Chondrocyte (in vitro differentiated cells): ENCODE data around the gene TRAPPC10. TPM values are rescaled to one million over a fixed set of nuclear protein-coding genes. Genes with fewer than 3 reads are reported as not detected.

Experiments used
- DNase-seq: peaks from one replicate; pipeline ENCODE4 v3.0.0; 2021; ENCODE audit warnings: mixed read lengths, low spot score
- H3K27ac Mint-ChIP-seq: one replicate; pipeline ENCODE4 v1.8.0; 2021; ENCODE audit warnings: mild to moderate bottlenecking, moderate library complexity, mixed read lengths; ENCODE audit not compliant: unreplicated experiment
- H3K27me3 Mint-ChIP-seq: 2 replicates; pipeline ENCODE4 v1.8.0; 2021; ENCODE audit warnings: low read depth, mixed read lengths
- H3K36me3 Mint-ChIP-seq: 2 replicates; pipeline ENCODE4 v1.8.0; 2021; ENCODE audit warnings: low read depth, mixed read lengths
- H3K4me1 Mint-ChIP-seq: 2 replicates; pipeline ENCODE4 v1.8.0; 2021; ENCODE audit warnings: low read depth, mild to moderate bottlenecking, mixed read lengths
- H3K4me3 Mint-ChIP-seq: one replicate; pipeline ENCODE4 v1.8.0; 2021; ENCODE audit warnings: mild to moderate bottlenecking, moderate library complexity, mixed read lengths; ENCODE audit not compliant: unreplicated experiment
- H3K9me3 Mint-ChIP-seq: 2 replicates; pipeline ENCODE4 v1.8.0; 2021; ENCODE audit warnings: low read depth, mixed read lengths
- total RNA-seq: library from RNA; stranded (reverse); gene quantifications from 3 replicates; pipeline ENCODE4 v1.2.1, GENCODE V29; 2021
- TF ChIP-seq, protein P1 (sequence below): fragments of 200-600 bp; sonication (generic); IDR thresholded peaks from 2 replicates; pipeline ENCODE4 v1.5.0; 2021; ENCODE audit warnings: antibody characterized with exemption, mild to moderate bottlenecking, moderate library complexity

Gene TRAPPC10
- total RNA-seq, 1 donor from 2014 or later = 31.0 TPM

DNA sequence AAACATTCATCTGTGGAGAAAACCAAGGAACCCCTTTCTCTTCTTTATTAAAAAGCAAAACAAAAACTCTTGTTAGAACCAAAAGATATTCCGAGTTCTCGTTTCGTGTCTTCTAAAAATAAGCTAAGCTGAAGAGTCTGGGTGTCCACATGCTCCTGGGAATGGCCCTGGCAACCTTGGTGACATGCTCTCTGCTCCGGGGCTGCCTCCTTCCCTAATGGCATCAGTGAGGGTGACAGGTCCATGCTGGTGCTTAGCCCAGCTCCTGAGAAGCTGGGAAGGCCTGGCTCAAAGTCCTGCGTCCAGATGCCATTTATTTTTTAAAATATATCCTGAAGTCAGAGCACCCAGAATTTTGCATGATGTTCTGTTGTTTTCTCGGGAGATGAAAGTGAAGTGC, 24.6 kb upstream of the TRAPPC10 start:
- peak; percentile 53 for DNase-seq
- no peaks in the 10 kb centered on the region for H3K27me3 Mint-ChIP-seq

DNA sequence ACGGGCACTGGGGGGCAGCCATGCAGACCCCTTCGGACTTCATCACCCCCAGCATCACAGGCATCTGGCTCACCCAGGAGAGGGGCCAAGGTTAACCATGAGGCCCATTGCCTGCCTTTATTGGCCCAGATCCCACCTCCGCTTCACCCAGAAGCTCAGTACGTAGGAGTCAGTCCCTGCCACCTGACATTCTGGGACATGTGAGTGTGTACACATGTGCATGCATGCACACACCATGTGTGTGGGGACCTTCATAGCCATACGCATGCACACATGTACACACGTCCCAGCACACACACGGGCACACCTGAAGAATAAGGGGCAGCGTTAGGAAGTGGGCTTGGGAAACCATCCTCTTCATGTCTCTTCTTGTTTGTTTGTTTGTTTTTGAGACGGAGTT, 24.1 kb upstream of the TRAPPC10 start:
- Mint-ChIP-seq H3K36me3 (peaks cover 2% of the 10 kb centered on the region), H3K27me3 (no peaks in the 10 kb centered on the region), H3K4me3 (no peak overlapping the region), H3K4me1 (no peaks in the 10 kb centered on the region), H3K27ac (no peak overlapping the region), H3K9me3 (no peaks in the 10 kb centered on the region)
- TF ChIP-seq, protein P1, sequence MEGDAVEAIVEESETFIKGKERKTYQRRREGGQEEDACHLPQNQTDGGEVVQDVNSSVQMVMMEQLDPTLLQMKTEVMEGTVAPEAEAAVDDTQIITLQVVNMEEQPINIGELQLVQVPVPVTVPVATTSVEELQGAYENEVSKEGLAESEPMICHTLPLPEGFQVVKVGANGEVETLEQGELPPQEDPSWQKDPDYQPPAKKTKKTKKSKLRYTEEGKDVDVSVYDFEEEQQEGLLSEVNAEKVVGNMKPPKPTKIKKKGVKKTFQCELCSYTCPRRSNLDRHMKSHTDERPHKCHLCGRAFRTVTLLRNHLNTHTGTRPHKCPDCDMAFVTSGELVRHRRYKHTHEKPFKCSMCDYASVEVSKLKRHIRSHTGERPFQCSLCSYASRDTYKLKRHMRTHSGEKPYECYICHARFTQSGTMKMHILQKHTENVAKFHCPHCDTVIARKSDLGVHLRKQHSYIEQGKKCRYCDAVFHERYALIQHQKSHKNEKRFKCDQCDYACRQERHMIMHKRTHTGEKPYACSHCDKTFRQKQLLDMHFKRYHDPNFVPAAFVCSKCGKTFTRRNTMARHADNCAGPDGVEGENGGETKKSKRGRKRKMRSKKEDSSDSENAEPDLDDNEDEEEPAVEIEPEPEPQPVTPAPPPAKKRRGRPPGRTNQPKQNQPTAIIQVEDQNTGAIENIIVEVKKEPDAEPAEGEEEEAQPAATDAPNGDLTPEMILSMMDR = no peak
- no peak for DNase-seq

More for the DNA sequence above, 24.6 kb upstream of the TRAPPC10 start:
- Mint-ChIP-seq H3K4me3 (no peak overlapping the region), H3K9me3 (no peaks in the 10 kb centered on the region), H3K4me1 (no peaks in the 10 kb centered on the region), H3K36me3 (peaks cover 3% of the 10 kb centered on the region), H3K27ac (no peak overlapping the region)
- TF ChIP-seq, protein P1 = no peak

DNA sequence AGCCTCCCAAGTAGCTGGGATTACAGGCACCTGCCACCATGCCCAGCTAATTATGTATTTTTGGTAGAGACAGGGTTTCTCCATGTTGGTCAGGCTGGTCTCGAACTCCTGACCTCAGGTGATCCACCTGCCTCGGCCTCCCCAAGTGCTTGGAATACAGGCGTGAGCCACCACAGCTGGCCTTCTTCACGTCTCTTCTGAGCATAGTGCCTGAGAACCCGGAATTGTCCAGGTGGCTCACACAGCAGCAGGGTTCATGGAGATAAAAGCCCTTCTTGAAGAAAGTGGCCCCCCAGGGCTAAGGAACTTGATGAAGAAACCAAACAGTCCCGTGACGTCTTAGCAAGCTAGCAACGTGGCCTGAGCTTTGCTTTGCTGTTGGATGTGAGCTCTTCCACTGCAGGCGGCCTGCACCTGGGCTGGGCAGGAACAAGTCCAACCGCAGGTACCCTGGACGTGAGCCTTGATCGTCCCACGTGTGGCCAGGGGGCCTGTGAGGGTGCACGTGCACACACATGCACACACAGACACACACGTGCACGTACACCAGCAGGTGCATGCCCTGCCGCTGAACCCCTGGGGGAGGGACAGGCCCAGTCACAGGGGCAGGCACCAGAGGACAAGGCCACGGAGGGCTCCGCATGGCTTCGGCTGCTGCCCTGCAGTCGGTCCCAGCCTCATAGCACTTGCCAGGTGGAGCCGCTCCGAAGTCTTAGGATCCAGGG, 23.4 kb upstream of the TRAPPC10 start:
- H3K36me3 Mint-ChIP-seq = peaks cover 1% of the 10 kb centered on the region
- TF ChIP-seq, protein P1 = no peak
- DNase-seq = peak; percentile 85
- H3K4me3 Mint-ChIP-seq = no peak overlapping the region
- H3K4me1 Mint-ChIP-seq = no peaks in the 10 kb centered on the region
- no peaks in the 10 kb centered on the region for H3K27me3 Mint-ChIP-seq
- no peaks in the 10 kb centered on the region for H3K9me3 Mint-ChIP-seq
- H3K27ac Mint-ChIP-seq = no peak overlapping the region

DNA sequence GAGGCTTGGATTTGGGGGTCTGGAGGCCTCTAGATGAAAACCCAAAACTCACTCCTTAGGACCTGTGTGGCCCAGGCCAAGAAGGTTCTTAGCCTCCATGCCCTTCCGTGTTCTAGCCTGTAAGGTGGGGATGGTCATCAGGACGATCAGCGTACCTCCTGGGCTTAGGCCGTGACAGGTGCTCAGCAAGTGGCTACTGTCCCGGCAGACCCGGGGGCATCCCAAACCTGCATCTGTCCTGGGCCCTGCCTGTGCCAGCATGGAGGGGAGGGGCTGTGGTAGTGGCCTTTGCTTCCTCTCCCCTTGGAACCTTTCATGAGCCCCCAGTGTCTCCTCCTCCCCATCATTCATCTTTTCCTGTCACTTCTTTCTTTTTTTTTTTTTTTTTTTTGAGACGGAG, 22.7 kb upstream of the TRAPPC10 start:
- Mint-ChIP-seq H3K4me1 (peaks cover 3% of the 10 kb centered on the region), H3K9me3 (no peaks in the 10 kb centered on the region), H3K36me3 (no peaks in the 10 kb centered on the region), H3K27ac (no peak overlapping the region), H3K27me3 (no peaks in the 10 kb centered on the region), H3K4me3 (no peak overlapping the region)
- peak; percentile 80 for DNase-seq
- TF ChIP-seq, protein P1 = no peak

DNA sequence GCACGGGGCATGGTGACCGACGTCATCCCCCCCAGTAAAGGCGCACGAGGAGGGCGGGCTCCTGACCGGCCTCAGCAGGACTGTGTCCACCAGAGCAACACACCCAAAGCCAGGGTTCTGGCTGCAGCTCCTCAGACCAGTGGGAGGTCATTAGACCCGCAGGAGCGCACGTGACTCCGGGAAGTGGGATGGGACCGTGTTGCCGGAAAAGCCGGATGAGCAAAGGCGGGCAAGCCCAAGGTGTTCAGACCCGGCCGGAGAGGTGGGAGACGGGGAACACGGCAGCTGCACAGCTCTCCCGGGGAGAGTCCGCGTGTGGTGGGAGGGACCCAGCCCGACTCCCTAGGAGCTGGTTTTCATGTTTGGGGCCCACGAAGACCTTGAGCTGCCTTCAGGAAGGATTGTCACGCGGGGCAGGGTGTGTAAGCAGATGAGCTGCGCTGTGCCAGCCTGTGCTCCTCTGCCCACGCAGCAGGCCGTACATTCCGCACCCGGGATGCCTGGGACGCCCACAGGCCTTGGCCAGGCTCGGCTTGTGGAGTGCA, 20.6 kb upstream of the TRAPPC10 start:
- TF ChIP-seq, protein P1 = no peak
- no peak overlapping the region for H3K4me3 Mint-ChIP-seq
- no peak overlapping the region for H3K27ac Mint-ChIP-seq
- peak; percentile 90 for DNase-seq
- no peaks in the 10 kb centered on the region for H3K27me3 Mint-ChIP-seq
- no peaks in the 10 kb centered on the region for H3K9me3 Mint-ChIP-seq
- H3K4me1 Mint-ChIP-seq = peaks cover 3% of the 10 kb centered on the region
- no peaks in the 10 kb centered on the region for H3K36me3 Mint-ChIP-seq
